Measurements from ENCODE around the gene PDE4D.

Gene PDE4D

GRCh38 chr5:59348189-59348588 lies 545.3 kb downstream of the PDE4D start:
- DNase-seq, result no peak

- no peak for DNase-seq
Observed at GRCh38 chr5:59346982-59347381, 546.5 kb downstream of the PDE4D start.

GRCh38 chr5:59346514-59346913 lies 547.0 kb downstream of the PDE4D start:
- DNase-seq, result peak; percentile 61

GRCh38 chr5:59342181-59342580 lies 551.3 kb downstream of the PDE4D start:
- no peak for DNase-seq

- DNase-seq, result no peak
Observed at GRCh38 chr5:59341760-59342159, 551.8 kb downstream of the PDE4D start.

- no peak for DNase-seq
Observed at GRCh38 chr5:59341155-59341554, 552.4 kb downstream of the PDE4D start.

GRCh38 chr5:59340637-59341036 lies 552.9 kb downstream of the PDE4D start:
- no peak for DNase-seq

GRCh38 chr5:59337240-59337639 lies 556.3 kb downstream of the PDE4D start:
- no peak for DNase-seq

- DNase-seq, result peak; percentile 48
Observed at GRCh38 chr5:59335544-59335943, 558.0 kb downstream of the PDE4D start.

- DNase-seq, result no peak
Observed at GRCh38 chr5:59333416-59333815, 560.1 kb downstream of the PDE4D start.

- no peak for DNase-seq
Observed at GRCh38 chr5:59332236-59332973, 561.1 kb downstream of the PDE4D start.

GRCh38 chr5:59330680-59331079 lies 562.8 kb downstream of the PDE4D start:
- DNase-seq, result no peak

- DNase-seq, result no peak
Observed at GRCh38 chr5:59328709-59329296, 564.7 kb downstream of the PDE4D start.

GRCh38 chr5:59327191-59327980 lies 566.1 kb downstream of the PDE4D start:
- no peak for DNase-seq

GRCh38 chr5:59326596-59326995 lies 566.9 kb downstream of the PDE4D start:
- no peak for DNase-seq

GRCh38 chr5:59325070-59325469 lies 568.5 kb downstream of the PDE4D start:
- no peak for DNase-seq

GRCh38 chr5:59322894-59323293 lies 570.6 kb downstream of the PDE4D start:
- DNase-seq, result no peak

- no peak for DNase-seq
Observed at GRCh38 chr5:59322058-59322457, 571.5 kb downstream of the PDE4D start.

GRCh38 chr5:59321642-59322041 lies 571.9 kb downstream of the PDE4D start:
- no peak for DNase-seq

GRCh38 chr5:59320420-59320819 lies 573.1 kb downstream of the PDE4D start:
- no peak for DNase-seq

GRCh38 chr5:59319250-59319649 lies 574.3 kb downstream of the PDE4D start:
- no peak for DNase-seq

- DNase-seq, result no peak
Observed at GRCh38 chr5:59317774-59318205, 575.7 kb downstream of the PDE4D start.

GRCh38 chr5:59317023-59317773 lies 576.3 kb downstream of the PDE4D start:
- DNase-seq, result no peak
